Smooth muscle cell (in vitro differentiated cells): ENCODE results near the gene MTCL1. TPM values are rescaled to one million over a fixed set of nuclear protein-coding genes. Genes with fewer than 3 reads are reported as not detected.

ENCODE experiments used
- DNase-seq: peaks from one replicate; lab custom pipeline; 2025; ENCODE audit not compliant: unreplicated experiment; lab: John Stamatoyannopoulos, UW
- H2AFZ ChIP-seq: fragments of 200-600 bp; sonication (generic); 2 replicates; pipeline ENCODE4 v1.6.0; 2016; ENCODE audit warnings: antibody characterized with exemption, low read depth, mild to moderate bottlenecking
- H3F3A ChIP-seq: fragments of 200-600 bp; sonication (generic); 2 replicates; pipeline ENCODE4 v1.6.0; 2017; ENCODE audit warnings: antibody characterized with exemption, low read depth
- H3K27ac ChIP-seq: fragments of 200-600 bp; sonication (generic); 2 replicates; pipeline ENCODE4 v1.5.1; 2016; ENCODE audit warnings: low read depth, mild to moderate bottlenecking
- H3K27me3 ChIP-seq: fragments of 200-600 bp; sonication (generic); 2 replicates; pipeline ENCODE4 v1.6.1; 2016; ENCODE audit warnings: low read depth, mild to moderate bottlenecking
- H3K36me3 ChIP-seq: fragments of 200-600 bp; sonication (generic); 2 replicates; pipeline ENCODE4 v1.5.1; 2016; ENCODE audit warnings: low read depth
- H3K4me1 ChIP-seq: fragments of 200-600 bp; sonication (generic); 2 replicates; pipeline ENCODE4 v1.5.1; 2016; ENCODE audit warnings: low read depth
- H3K4me2 ChIP-seq: fragments of 200-600 bp; sonication (generic); 2 replicates; pipeline ENCODE4 v1.6.0; 2016; ENCODE audit warnings: mild to moderate bottlenecking
- H3K4me3 ChIP-seq: fragments of 200-600 bp; sonication (generic); 2 replicates; pipeline ENCODE4 v1.5.1; 2016; ENCODE audit warnings: mild to moderate bottlenecking
- H3K79me2 ChIP-seq: fragments of 200-600 bp; sonication (generic); 2 replicates; pipeline ENCODE4 v1.6.0; 2016; ENCODE audit warnings: low read depth, mild to moderate bottlenecking
- H3K9ac ChIP-seq: fragments of 200-600 bp; sonication (generic); 2 replicates; pipeline ENCODE4 v1.6.0; 2016; ENCODE audit warnings: low read depth
- H3K9me3 ChIP-seq: fragments of 200-600 bp; sonication (generic); replicated peaks from 2 replicates; pipeline ENCODE4 v1.5.1; 2016; ENCODE audit warnings: low read depth
- H4K20me1 ChIP-seq: fragments of 200-600 bp; sonication (generic); 2 replicates; pipeline ENCODE4 v1.6.0; 2016; ENCODE audit warnings: low read depth
- WGBS: methylation state at CpG from one replicate; pipeline ENCODE4 v1.1.7; 2016; ENCODE audit warnings: low lambda C conversion rate; 5-methylcytosine and 5-hydroxymethylcytosine counted together
- polyA plus RNA-seq: library from polyadenylated mRNA; unstranded; fragments of >200 nt; fragmentation: Nextera tagmentation; extraction: Ambion mirVana; gene quantifications from 2 replicates; pipeline ENCODE4 v1.2.1, GENCODE V29; 2016
- total RNA-seq: library from RNA; depleted of rRNA; stranded (reverse); fragments of >200 nt; gene quantifications from 2 replicates; pipeline ENCODE4 v1.2.3, GENCODE V29; 2014
- TF ChIP-seq, protein P1 (sequence below): fragments of 200-600 bp; sonication (generic); IDR thresholded peaks from 2 replicates; pipeline ENCODE4 v1.5.1; 2017; ENCODE audit warnings: borderline replicate concordance, mild to moderate bottlenecking, antibody characterized with exemption; ENCODE audit not compliant: insufficient read depth, poor library complexity, severe bottlenecking

MTCL1 gene
- total and polyA plus RNA-seq, 2 experiments from 2014 or later, result 5.5 to 15.2 TPM

DNA sequence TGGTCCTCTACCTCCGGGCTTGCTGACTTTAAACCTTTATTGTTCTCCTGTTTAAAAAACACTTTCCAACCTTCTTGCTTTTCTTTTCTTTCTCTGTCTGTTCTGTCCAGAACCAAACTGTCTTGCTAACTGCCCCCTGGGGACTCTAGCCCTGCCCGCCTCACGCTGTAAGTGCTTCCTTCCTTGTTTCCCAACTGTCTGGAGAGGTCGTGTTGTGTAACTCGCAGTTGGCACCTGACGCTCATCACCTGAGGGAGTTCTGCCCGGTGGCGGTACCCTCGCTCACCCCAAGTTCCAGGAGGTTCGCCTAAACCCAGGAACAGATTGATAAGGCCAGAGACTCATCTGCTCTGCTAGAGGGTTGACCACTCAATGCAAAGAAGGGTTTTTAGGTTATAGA, 123.4 kb downstream of the MTCL1 start:
- H3K9ac ChIP-seq, result no peak overlapping the region
- no peak overlapping the region for H2AFZ ChIP-seq
- no peaks in the 10 kb centered on the region for H3K4me1 ChIP-seq
- H3K79me2 ChIP-seq, result no peaks in the 10 kb centered on the region
- H3F3A ChIP-seq, result no peaks in the 10 kb centered on the region
- H3K4me3 ChIP-seq, result no peak overlapping the region
- DNase-seq, result no peak
- no peak overlapping the region for H3K4me2 ChIP-seq
- H3K36me3 ChIP-seq, result no peaks in the 10 kb centered on the region
- H3K27ac ChIP-seq, result no peak overlapping the region
- no peaks in the 10 kb centered on the region for H3K9me3 ChIP-seq
- H4K20me1 ChIP-seq, result no peaks in the 10 kb centered on the region
- TF ChIP-seq, protein P1, sequence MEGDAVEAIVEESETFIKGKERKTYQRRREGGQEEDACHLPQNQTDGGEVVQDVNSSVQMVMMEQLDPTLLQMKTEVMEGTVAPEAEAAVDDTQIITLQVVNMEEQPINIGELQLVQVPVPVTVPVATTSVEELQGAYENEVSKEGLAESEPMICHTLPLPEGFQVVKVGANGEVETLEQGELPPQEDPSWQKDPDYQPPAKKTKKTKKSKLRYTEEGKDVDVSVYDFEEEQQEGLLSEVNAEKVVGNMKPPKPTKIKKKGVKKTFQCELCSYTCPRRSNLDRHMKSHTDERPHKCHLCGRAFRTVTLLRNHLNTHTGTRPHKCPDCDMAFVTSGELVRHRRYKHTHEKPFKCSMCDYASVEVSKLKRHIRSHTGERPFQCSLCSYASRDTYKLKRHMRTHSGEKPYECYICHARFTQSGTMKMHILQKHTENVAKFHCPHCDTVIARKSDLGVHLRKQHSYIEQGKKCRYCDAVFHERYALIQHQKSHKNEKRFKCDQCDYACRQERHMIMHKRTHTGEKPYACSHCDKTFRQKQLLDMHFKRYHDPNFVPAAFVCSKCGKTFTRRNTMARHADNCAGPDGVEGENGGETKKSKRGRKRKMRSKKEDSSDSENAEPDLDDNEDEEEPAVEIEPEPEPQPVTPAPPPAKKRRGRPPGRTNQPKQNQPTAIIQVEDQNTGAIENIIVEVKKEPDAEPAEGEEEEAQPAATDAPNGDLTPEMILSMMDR, result no peak
- 90% methylated on average over 10 of the region's 10 CpGs for WGBS
- H3K27me3 ChIP-seq, result no peaks in the 10 kb centered on the region

DNA sequence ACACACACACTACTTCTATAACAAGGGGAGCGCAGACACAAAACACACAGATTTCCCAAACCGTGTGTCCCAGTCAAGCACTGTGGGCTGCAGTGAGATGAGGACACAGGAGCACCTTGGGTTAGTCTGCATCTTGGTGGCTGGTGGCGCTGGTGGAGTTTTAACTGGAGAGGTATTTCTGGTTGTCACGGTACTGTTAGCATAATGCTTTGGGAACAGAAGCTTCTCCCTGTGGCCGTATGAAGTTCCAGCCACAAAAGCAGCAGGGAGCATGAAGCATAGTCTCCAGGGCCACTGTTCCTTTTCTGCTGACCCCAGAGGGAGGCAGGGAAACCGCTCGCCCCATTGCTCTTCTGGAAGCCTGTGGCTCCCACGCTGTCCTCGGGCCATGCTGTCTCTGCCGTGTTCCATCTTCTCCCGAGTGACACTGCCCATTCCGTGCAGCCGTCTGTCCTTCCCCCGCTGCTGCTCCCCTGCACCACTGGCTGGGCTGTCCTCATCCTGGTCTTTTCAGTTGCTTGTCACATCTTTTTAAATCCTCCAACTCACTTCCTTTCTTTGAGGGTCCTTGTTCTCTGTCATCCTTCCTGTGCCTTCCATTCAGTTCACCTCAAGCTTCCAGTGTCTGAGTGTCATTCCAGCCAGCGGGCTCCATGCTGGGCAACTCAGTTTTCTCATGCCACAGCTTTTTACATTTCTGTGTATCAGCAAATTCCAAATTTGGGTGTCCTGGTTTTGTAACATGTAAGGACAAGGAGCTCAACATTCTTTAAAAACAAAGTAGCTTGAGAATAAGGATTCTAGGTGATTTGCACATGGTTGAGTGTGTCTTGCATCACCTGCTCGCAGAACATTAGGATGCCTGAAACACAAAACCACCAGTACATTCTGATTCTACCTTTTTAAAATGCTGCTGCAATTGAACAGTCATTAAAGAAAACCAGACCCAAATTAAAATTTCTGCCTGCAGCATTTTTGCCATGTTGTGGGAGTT, 125.0 kb downstream of the MTCL1 start:
- Histone ChIP-seq H3K4me1 (no peaks in the 10 kb centered on the region), H3K36me3 (no peaks in the 10 kb centered on the region), H3K4me2 (no peak overlapping the region), H2AFZ (no peak overlapping the region), H3K79me2 (no peaks in the 10 kb centered on the region), H4K20me1 (no peaks in the 10 kb centered on the region), H3K27me3 (no peaks in the 10 kb centered on the region), H3K4me3 (no peak overlapping the region), H3K9ac (no peak overlapping the region), H3F3A (no peaks in the 10 kb centered on the region), H3K27ac (peak overlapping the region; percentile 17), H3K9me3 (no peaks in the 10 kb centered on the region)
- TF ChIP-seq, protein P1, result no peak
- 92% methylated on average over 14 of the region's 16 CpGs for WGBS
- no peak for DNase-seq

DNA sequence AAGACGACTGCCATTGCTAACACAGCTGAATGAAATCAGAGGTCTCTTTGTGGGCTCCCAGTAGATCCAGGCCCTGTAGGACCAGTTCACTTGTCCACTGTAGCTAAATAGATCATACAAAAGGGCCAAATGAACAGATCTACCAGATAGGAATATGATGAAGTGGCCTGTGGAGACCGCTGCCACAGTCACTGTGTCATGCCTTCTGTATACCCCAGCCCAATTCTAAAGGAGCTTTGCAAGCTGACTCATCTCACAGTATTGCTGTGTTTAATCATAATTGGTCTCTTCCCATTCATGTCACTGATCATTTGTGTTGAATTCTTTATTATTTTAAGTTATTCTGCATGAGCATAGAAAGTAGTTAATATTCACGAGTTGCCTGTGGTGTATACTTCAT, 125.8 kb downstream of the MTCL1 start:
- H3K27ac ChIP-seq, result peak overlapping the region; percentile 17
- TF ChIP-seq, protein P1, result no peak

More for the DNA sequence above, 125.8 kb downstream of the MTCL1 start:
- Histone ChIP-seq H3K79me2 (no peaks in the 10 kb centered on the region), H3K9ac (no peak overlapping the region), H2AFZ (no peak overlapping the region), H3K4me1 (no peaks in the 10 kb centered on the region), H4K20me1 (no peaks in the 10 kb centered on the region), H3F3A (no peaks in the 10 kb centered on the region), H3K36me3 (no peaks in the 10 kb centered on the region), H3K27me3 (no peaks in the 10 kb centered on the region), H3K9me3 (no peaks in the 10 kb centered on the region), H3K4me3 (no peak overlapping the region), H3K4me2 (no peak overlapping the region)
- WGBS, result 71% methylated on average over 3 of the region's 3 CpGs
- DNase-seq, result no peak
